Astrocyte (in vitro differentiated cells and primary cell): Measurements from ENCODE around the gene TMEM129.

Experiments
- EZH2 ChIP-seq: IDR thresholded peaks from 2 replicates; pipeline ENCODE4 v1.6.1; 2012; ENCODE audit warnings: mild to moderate bottlenecking, low read length, inconsistent platforms; ENCODE audit not compliant: insufficient read depth
- TF ChIP-seq, protein P1 (sequence below): IDR thresholded peaks from 2 replicates; pipeline ENCODE4 v1.5.1; 2011; ENCODE audit warnings: low read depth, mild to moderate bottlenecking, inconsistent platforms, low read length, moderate library complexity; ENCODE audit not compliant: insufficient read depth

DNA sequence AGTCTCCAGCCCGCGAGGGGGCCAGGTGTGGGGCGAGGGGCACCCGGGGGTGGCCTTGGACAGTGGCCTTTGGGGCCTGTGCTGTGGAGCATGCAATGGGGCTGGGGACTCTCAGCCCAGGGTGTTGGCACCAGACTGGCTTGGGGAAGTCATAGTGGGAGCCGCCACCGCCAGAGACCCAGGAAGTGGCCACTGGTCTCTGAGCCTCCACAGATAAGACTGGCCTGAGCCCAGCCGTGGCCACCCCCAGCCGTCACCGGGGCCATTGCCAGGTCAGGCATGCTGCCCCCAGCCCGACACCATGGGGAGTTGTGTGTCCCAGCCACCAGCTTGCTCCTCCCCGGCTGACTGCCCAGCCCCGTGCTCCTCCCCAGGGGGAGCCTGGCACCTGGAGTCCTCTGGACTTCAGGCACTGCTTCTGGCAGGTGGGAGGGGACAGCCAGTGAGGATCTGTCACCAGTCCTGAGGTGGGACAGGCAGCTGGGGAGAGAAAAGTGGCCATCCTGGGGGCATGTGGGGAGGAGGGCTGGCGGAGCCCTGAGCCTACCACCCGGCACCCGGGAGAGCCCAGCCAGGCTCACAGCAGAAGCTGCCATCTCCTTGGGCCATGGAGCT lies 32.7 kb upstream of the TMEM129 start:
- TF ChIP-seq, protein P1, sequence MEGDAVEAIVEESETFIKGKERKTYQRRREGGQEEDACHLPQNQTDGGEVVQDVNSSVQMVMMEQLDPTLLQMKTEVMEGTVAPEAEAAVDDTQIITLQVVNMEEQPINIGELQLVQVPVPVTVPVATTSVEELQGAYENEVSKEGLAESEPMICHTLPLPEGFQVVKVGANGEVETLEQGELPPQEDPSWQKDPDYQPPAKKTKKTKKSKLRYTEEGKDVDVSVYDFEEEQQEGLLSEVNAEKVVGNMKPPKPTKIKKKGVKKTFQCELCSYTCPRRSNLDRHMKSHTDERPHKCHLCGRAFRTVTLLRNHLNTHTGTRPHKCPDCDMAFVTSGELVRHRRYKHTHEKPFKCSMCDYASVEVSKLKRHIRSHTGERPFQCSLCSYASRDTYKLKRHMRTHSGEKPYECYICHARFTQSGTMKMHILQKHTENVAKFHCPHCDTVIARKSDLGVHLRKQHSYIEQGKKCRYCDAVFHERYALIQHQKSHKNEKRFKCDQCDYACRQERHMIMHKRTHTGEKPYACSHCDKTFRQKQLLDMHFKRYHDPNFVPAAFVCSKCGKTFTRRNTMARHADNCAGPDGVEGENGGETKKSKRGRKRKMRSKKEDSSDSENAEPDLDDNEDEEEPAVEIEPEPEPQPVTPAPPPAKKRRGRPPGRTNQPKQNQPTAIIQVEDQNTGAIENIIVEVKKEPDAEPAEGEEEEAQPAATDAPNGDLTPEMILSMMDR: no peak
- no peak for TF ChIP-seq EZH2
